CD14-positive monocyte (primary cell): ENCODE results near the gene PSMB10. TPM values are rescaled to one million over a fixed set of nuclear protein-coding genes. Genes with fewer than 3 reads are reported as not detected.
A peak's percentile ranks its signal among the peaks of the same experiment; 100 is the strongest.

ENCODE experiments used
- DNase-seq, 3 donors: peaks; one replicate each; pipeline ENCODE4 v3.0.0-alpha.2; 2011 to 2022
- H2AFZ ChIP-seq: 2 replicates; pipeline ENCODE4 v1.6.0; 2012; ENCODE audit warnings: mild to moderate bottlenecking, low read depth, low read length, inconsistent platforms; ENCODE audit not compliant: insufficient read depth, poor library complexity, severe bottlenecking
- H3K27ac ChIP-seq, 2 donors: 1 replicate in 1 of 2; 2 replicates in 1 of 2; pipeline ENCODE4 v1.5.1; 2012 to 2013; ENCODE audit warnings: low read length in 2 of 2, control low read depth in 1 of 2, inconsistent platforms in 1 of 2, low read depth in 1 of 2, mild to moderate bottlenecking in 1 of 2
- H3K27me3 ChIP-seq, 2 donors: one replicate each; pipeline versions ENCODE4 v1.6.0 to v1.6.1; 2011 to 2013; ENCODE audit warnings: low read length in 2 of 2; ENCODE audit not compliant: control insufficient read depth in 2 of 2, insufficient read depth in 2 of 2
- H3K36me3 ChIP-seq, 2 donors: replicated peaks in 1 of 2; 1 replicate in 1 of 2; 2 replicates in 1 of 2; pipeline versions ENCODE4 v1.5.1 to v1.6.1; 2012 to 2013; ENCODE audit warnings: low read length in 2 of 2, control low read depth in 1 of 2, inconsistent platforms in 1 of 2, mild to moderate bottlenecking in 1 of 2; ENCODE audit not compliant: insufficient read depth in 2 of 2, control insufficient read depth in 1 of 2
- H3K4me1 ChIP-seq, 2 donors: 1 replicate in 1 of 2; 2 replicates in 1 of 2; pipeline versions ENCODE4 v1.5.1 to v1.6.1; 2012 to 2013; ENCODE audit warnings: low read length in 2 of 2, control low read depth in 1 of 2, inconsistent platforms in 1 of 2, mild to moderate bottlenecking in 1 of 2, moderate library complexity in 1 of 2; ENCODE audit not compliant: insufficient read depth in 2 of 2, control insufficient read depth in 1 of 2
- H3K4me2 ChIP-seq: replicated peaks from 2 replicates; pipeline ENCODE3; 2012; ENCODE audit warnings: low read length, moderate library complexity, mild to moderate bottlenecking; ENCODE audit not compliant: poor library complexity, severe bottlenecking; ENCODE audit errors: extremely low read depth
- H3K4me3 ChIP-seq, 3 experiments: fragments of 200-600 bp in 1 of 3; sonication (generic) in 1 of 3; replicated peaks in 1 of 3; 1 replicate in 2 of 3; 2 replicates in 1 of 3; pipeline ENCODE4 v1.5.1; 2011 to 2013; ENCODE audit warnings: low read length in 3 of 3, mild to moderate bottlenecking in 3 of 3, control low read depth in 2 of 3, low read depth in 2 of 3, inconsistent platforms in 1 of 3, moderate library complexity in 1 of 3
- H3K79me2 ChIP-seq: 2 replicates; pipeline ENCODE4 v1.6.0; 2012; ENCODE audit warnings: mild to moderate bottlenecking, control low read depth, inconsistent platforms, low read length, moderate library complexity; ENCODE audit not compliant: insufficient read depth
- H3K9ac ChIP-seq: 2 replicates; pipeline ENCODE4 v1.6.0; 2017; ENCODE audit warnings: low read length, mild to moderate bottlenecking; ENCODE audit not compliant: insufficient read depth, poor library complexity, severe bottlenecking
- H3K9me3 ChIP-seq, 2 donors: replicated peaks in 1 of 2; 1 replicate in 1 of 2; 2 replicates in 1 of 2; pipeline versions ENCODE4 v1.5.1 to v1.6.1; 2012 to 2013; ENCODE audit warnings: low read length in 2 of 2, control low read depth in 1 of 2; ENCODE audit not compliant: control insufficient read depth in 1 of 2, insufficient read depth in 1 of 2
- H4K20me1 ChIP-seq: 2 replicates; pipeline ENCODE4 v1.6.0; 2012; ENCODE audit warnings: mild to moderate bottlenecking, low read length, control low read depth, moderate library complexity; ENCODE audit not compliant: insufficient read depth
- H3K27ac Mint-ChIP-seq, 7 donors: one replicate each; pipeline ENCODE4 v1.8.0; 2020; ENCODE audit warnings: mild to moderate bottlenecking in 7 of 7, mixed read lengths in 7 of 7, moderate library complexity in 6 of 7, inconsistent platforms in 2 of 7
- H3K27me3 Mint-ChIP-seq, 3 donors: one replicate each; pipeline ENCODE4 v1.8.0; 2021 to 2022; ENCODE audit warnings: low read depth in 3 of 3, mild to moderate bottlenecking in 3 of 3, mixed read lengths in 3 of 3, moderate library complexity in 3 of 3, inconsistent platforms in 1 of 3
- H3K36me3 Mint-ChIP-seq, 2 donors: one replicate each; pipeline ENCODE4 v1.8.0; 2020; ENCODE audit warnings: mixed read lengths in 2 of 2, inconsistent platforms in 1 of 2, mild to moderate bottlenecking in 1 of 2
- H3K4me1 Mint-ChIP-seq: one replicate; pipeline ENCODE4 v1.8.0; 2020; ENCODE audit warnings: mild to moderate bottlenecking, mixed read lengths
- H3K4me3 Mint-ChIP-seq, 2 donors: one replicate each; pipeline ENCODE4 v1.8.0; 2020; ENCODE audit warnings: mild to moderate bottlenecking in 2 of 2, mixed read lengths in 2 of 2, moderate library complexity in 1 of 2
- H3K9me3 Mint-ChIP-seq, 7 donors: one replicate each; pipeline ENCODE4 v1.8.0; 2020 to 2022; ENCODE audit warnings: mixed read lengths in 7 of 7, mild to moderate bottlenecking in 6 of 7, moderate library complexity in 6 of 7, inconsistent platforms in 2 of 7
- CTCF ChIP-seq: fragments of 200-600 bp; IDR thresholded peaks from one replicate; pipeline ENCODE4 v1.8.0; 2022; ENCODE audit warnings: antibody characterized with exemption, mild to moderate bottlenecking
- WGBS: methylation state at CpG from one replicate; pipeline ENCODE4 v1.1.5; 2013; ENCODE audit warnings: missing lambda C conversion rate; ENCODE audit not compliant: insufficient coverage; 5-methylcytosine and 5-hydroxymethylcytosine counted together
- intact Hi-C, 2 donors: fragments of 100-400 bp; cut with micrococcal nuclease; formaldehyde crosslinking; loops; one replicate each; pipeline versions ENCODE4 v1.15.0 to v1.15.1; 2023
- polyA plus RNA-seq, 3 donors: library from polyadenylated mRNA; depleted of rRNA in 1 of 3; unstranded in 2 of 3; stranded (reverse) in 1 of 3; fragments of 300-500 nt in 2 of 3; fragments of >200 nt in 1 of 3; fragmentation: Illumina TruSeq in 2 of 3; gene quantifications; 1 replicate in 2 of 3; 2 replicates in 1 of 3; pipeline ENCODE4 v1.2.3, GENCODE V29; 2012 to 2021

The PSMB10 gene
- polyA plus RNA-seq, 3 donors, result 158 to 798 (median 609) TPM

- H3K4me3 Mint-ChIP-seq, result peak overlapping the region in 1 of 2 donors; percentile 50
- Histone ChIP-seq H3K79me2 (peaks cover 11% of the 10 kb centered on the region), H3K4me2 (no peak overlapping the region), H3K9ac (no peak overlapping the region), H3K4me1 (peaks cover 18 to 23% of the 10 kb centered on the region in 2 donors), H3K27ac (no peak overlapping the region), H3K36me3 (no peaks in the 10 kb centered on the region), H3K4me3 (no peak overlapping the region), H3K27me3 (no peaks in the 10 kb centered on the region), H4K20me1 (peaks cover 17% of the 10 kb centered on the region), H2AFZ (no peak overlapping the region), H3K9me3 (no peaks in the 10 kb centered on the region)
- H3K27ac Mint-ChIP-seq, result peak overlapping the region in 1 of 7 donors; percentile 26
- H3K27me3 Mint-ChIP-seq, result peaks cover 5 to 11% (median 9%) of the 10 kb centered on the region in 3 donors
- no peaks in the 10 kb centered on the region for H3K9me3 Mint-ChIP-seq
- TF ChIP-seq CTCF, result no peak
- no peak for DNase-seq
- no peaks in the 10 kb centered on the region for H3K36me3 Mint-ChIP-seq
- intact Hi-C loops, result no loop called here
- H3K4me1 Mint-ChIP-seq, result peaks cover 24% of the 10 kb centered on the region
- WGBS, result 100% methylated on average over 3 of the region's 9 CpGs
Measured at GRCh38 chr16:67971111-67971510, 34.5 kb upstream of the PSMB10 start.

- Mint-ChIP-seq H3K27ac (peak overlapping the region in 6 of 7 donors; percentile 28 to 82 (median 58)), H3K4me1 (peaks cover 26% of the 10 kb centered on the region), H3K4me3 (peak overlapping the region; percentile 98 to 99), H3K36me3 (peaks cover 0 to 10% of the 10 kb centered on the region in 2 donors), H3K9me3 (no peaks in the 10 kb centered on the region), H3K27me3 (peaks cover 5 to 6% (median 6%) of the 10 kb centered on the region in 3 donors)
- peak overlapping the region; percentile 90 for H3K4me2 ChIP-seq
- intact Hi-C loops, result no loop called here
- DNase-seq, result peak in 1 of 3 donors; percentile 6
- H3K36me3 ChIP-seq, result no peaks in the 10 kb centered on the region
- peak overlapping the region; percentile 93 for H2AFZ ChIP-seq
- WGBS, result 50% methylated on average over 32 of the region's 40 CpGs
- H3K4me3 ChIP-seq, result peak overlapping the region; percentile 83 to 91 (median 91)
- H3K27ac ChIP-seq, result peak overlapping the region in 1 of 2 donors; percentile 63
- H3K9ac ChIP-seq, result peak overlapping the region; percentile 79
- H3K27me3 ChIP-seq, result no peaks in the 10 kb centered on the region
- no peak for TF ChIP-seq CTCF
- peaks cover 34% of the 10 kb centered on the region for H4K20me1 ChIP-seq
- H3K9me3 ChIP-seq, result no peaks in the 10 kb centered on the region
- H3K79me2 ChIP-seq, result peaks cover 18% of the 10 kb centered on the region
- peaks cover 18 to 24% of the 10 kb centered on the region in 2 donors for H3K4me1 ChIP-seq
Measured at GRCh38 chr16:67969254-67970039, 32.8 kb upstream of the PSMB10 start.
